Thyroid gland (tissue), 4 donors: Measurements from ENCODE around the gene WDR37.

Experiments
- POLR2A ChIP-seq, 2 donors: fragments of 450-650 bp; IDR thresholded peaks; one replicate each; pipeline ENCODE4 v1.6.1; 2017; ENCODE audit warnings: antibody characterized with exemption in 2 of 2, mild to moderate bottlenecking in 2 of 2, moderate library complexity in 1 of 2
- TF ChIP-seq, protein P1 (sequence below), 6 experiments: fragments of 200-600 bp in 3 of 6; fragments of 450-650 bp in 3 of 6; sonication (generic) in 3 of 6; IDR thresholded peaks; one replicate each; pipeline ENCODE4 v1.5.1; 2016 to 2019; ENCODE audit warnings: antibody characterized with exemption in 6 of 6, mild to moderate bottlenecking in 2 of 6, inconsistent platforms in 1 of 6, moderate library complexity in 1 of 6

DNA sequence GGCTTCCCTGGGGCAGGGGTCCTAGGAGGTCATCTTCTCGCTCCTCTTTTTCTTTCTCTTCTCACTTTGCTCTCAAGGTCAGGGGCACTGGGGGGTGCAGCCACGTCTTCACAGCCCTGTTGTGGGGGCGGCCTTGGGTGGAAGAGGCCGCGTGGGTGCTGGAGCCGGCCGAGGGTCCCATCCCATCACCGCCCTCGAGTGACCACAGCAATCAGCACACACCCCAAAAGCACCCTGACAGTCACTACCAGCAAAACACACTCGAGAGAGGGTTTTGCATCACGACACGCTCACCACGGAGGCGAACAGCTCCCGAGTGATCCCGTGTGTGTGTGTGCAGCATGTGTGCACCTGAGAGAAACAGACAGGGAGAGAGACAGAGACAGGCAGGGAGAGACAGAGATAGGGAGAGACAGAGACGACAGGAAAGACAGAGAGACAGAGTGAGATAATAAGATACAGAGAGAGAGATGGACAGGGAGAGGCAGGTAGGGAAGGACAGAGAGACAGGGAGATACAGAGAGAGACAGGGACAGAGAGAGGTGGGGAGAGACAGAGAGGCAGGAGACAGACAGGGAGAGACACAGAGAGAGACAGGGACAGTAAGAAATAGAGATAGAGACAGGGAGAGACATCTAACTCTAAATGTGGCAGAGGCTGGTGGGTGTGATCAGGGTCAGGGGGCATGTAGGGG is 100.9 kb downstream of the WDR37 start:
- TF ChIP-seq, protein P1, sequence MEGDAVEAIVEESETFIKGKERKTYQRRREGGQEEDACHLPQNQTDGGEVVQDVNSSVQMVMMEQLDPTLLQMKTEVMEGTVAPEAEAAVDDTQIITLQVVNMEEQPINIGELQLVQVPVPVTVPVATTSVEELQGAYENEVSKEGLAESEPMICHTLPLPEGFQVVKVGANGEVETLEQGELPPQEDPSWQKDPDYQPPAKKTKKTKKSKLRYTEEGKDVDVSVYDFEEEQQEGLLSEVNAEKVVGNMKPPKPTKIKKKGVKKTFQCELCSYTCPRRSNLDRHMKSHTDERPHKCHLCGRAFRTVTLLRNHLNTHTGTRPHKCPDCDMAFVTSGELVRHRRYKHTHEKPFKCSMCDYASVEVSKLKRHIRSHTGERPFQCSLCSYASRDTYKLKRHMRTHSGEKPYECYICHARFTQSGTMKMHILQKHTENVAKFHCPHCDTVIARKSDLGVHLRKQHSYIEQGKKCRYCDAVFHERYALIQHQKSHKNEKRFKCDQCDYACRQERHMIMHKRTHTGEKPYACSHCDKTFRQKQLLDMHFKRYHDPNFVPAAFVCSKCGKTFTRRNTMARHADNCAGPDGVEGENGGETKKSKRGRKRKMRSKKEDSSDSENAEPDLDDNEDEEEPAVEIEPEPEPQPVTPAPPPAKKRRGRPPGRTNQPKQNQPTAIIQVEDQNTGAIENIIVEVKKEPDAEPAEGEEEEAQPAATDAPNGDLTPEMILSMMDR (IDR thresholded peaks at IDR 0.05): no peak
- no peak for TF ChIP-seq POLR2A (IDR thresholded peaks at IDR 0.05)
